ENCODE results near the gene OR2V1. TPM values are rescaled to one million over a fixed set of nuclear protein-coding genes. Genes with fewer than 3 reads are reported as not detected.

OR2V1 gene
- total RNA-seq, 6 experiments from 2014 or later = not detected

DNA sequence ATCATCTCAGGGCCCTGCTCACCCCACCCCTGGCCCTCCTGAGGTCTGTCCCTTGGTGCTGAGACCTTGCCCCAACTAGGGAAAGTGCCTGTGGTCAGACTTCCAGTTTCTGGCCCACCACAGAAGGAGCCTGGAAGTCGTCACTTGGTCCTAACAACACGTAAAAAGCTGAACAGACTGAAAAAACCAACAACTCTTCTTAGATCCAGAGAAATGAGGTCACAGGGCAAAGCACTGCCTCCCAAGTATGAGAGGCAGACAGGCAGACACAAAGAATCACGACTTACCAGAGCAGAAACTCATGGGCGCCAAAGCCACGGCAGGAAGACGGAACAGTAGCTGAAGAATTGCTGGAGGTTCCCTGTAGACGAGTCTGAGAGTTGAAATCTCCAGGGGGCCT, 38.5 kb downstream of the OR2V1 start:
- DNase-seq = no peak
- no peak overlapping the region for H3K27ac Mint-ChIP-seq
- no peaks in the 10 kb centered on the region; the same call in 1 of the 2 replicates for H3K27me3 Mint-ChIP-seq (ENCODE audit: insufficient read depth)
- no peak overlapping the region for H3K4me3 Mint-ChIP-seq
- no peaks in the 10 kb centered on the region for H3K36me3 Mint-ChIP-seq (ENCODE audit: low read depth)
- no peaks in the 10 kb centered on the region for H3K4me1 Mint-ChIP-seq (ENCODE audit: low read depth)
- no peaks in the 10 kb centered on the region for H3K9me3 Mint-ChIP-seq
- TF ChIP-seq, protein P1, sequence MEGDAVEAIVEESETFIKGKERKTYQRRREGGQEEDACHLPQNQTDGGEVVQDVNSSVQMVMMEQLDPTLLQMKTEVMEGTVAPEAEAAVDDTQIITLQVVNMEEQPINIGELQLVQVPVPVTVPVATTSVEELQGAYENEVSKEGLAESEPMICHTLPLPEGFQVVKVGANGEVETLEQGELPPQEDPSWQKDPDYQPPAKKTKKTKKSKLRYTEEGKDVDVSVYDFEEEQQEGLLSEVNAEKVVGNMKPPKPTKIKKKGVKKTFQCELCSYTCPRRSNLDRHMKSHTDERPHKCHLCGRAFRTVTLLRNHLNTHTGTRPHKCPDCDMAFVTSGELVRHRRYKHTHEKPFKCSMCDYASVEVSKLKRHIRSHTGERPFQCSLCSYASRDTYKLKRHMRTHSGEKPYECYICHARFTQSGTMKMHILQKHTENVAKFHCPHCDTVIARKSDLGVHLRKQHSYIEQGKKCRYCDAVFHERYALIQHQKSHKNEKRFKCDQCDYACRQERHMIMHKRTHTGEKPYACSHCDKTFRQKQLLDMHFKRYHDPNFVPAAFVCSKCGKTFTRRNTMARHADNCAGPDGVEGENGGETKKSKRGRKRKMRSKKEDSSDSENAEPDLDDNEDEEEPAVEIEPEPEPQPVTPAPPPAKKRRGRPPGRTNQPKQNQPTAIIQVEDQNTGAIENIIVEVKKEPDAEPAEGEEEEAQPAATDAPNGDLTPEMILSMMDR (IDR thresholded peaks at IDR 0.05) = no peak

DNA sequence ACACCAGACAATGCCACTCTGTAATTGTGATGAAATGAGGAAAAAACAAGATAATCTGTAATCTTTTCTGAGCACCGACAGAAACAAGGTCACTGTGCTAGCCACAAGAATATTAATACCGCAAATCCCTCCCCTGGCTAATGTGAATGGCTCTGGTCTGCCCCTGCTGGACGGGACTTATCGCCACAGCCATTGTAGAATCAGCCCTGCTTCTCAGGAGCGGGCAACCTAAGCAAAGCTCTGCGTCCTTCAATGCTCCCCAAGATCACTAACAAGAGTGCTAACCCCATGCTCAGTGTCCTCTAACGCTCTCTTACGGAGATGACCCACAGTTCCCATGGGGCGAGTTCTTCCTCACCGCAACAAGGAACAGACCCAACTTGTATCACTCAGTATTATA, 42.7 kb downstream of the OR2V1 start:
- DNase-seq = no peak
- no peaks in the 10 kb centered on the region for H3K9me3 Mint-ChIP-seq
- peaks cover 17% of the 10 kb centered on the region for H3K27me3 Mint-ChIP-seq (ENCODE audit: insufficient read depth)
- no peak overlapping the region for H3K4me3 Mint-ChIP-seq
- TF ChIP-seq, protein P1 (IDR thresholded peaks at IDR 0.05) = peak; percentile 56
- no peak overlapping the region for H3K27ac Mint-ChIP-seq
- H3K4me1 Mint-ChIP-seq (ENCODE audit: low read depth) = no peaks in the 10 kb centered on the region
- H3K36me3 Mint-ChIP-seq (ENCODE audit: low read depth) = no peaks in the 10 kb centered on the region

DNA sequence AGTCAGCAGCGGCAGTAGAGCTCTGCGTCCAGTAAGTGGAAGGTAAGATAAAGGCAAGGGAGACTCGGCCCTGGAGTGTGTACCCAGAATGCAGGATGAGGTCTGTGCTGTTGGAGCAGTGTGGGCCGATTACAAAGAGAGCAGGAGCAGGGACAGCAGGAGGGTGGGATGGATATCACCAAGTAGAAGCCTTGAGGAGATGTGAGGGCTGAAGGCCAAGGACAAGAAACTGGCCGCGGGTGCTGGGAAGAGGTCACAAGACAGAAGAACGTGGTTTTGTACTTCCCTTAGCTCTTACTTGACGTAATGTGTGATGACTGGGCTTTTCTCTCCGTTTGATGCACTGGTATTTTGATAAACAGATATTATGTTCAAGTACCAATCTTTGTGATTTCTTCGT, 43.7 kb downstream of the OR2V1 start:
- no peaks in the 10 kb centered on the region for H3K36me3 Mint-ChIP-seq (ENCODE audit: low read depth)
- no peak overlapping the region for H3K27ac Mint-ChIP-seq
- H3K27me3 Mint-ChIP-seq (ENCODE audit: insufficient read depth) = peaks cover 19% of the 10 kb centered on the region
- no peak for DNase-seq
- TF ChIP-seq, protein P1 (IDR thresholded peaks at IDR 0.05) = no peak
- H3K9me3 Mint-ChIP-seq = no peaks in the 10 kb centered on the region
- H3K4me3 Mint-ChIP-seq = no peak overlapping the region
- no peaks in the 10 kb centered on the region for H3K4me1 Mint-ChIP-seq (ENCODE audit: low read depth)

DNA sequence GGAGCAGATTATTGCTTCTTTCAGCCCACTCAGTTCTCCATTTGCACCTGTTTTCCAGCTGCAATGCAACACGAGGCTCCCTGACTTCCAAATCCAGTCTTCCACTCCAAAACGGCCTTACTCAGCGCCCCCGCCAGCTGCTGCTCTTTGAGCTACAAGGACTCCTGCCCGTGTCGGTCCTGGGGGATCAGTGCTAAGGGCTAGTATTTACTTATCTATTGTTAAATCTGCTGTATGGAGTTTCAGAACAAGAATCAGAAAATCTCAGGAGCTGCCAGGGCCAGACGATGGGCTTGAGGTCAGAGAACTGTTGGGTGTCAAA, 44.1 kb downstream of the OR2V1 start:
- H3K36me3 Mint-ChIP-seq (ENCODE audit: low read depth) = no peaks in the 10 kb centered on the region
- H3K4me3 Mint-ChIP-seq = no peak overlapping the region
- no peaks in the 10 kb centered on the region for H3K4me1 Mint-ChIP-seq (ENCODE audit: low read depth)
- H3K27ac Mint-ChIP-seq = no peak overlapping the region
- DNase-seq = no peak
- no peaks in the 10 kb centered on the region for H3K9me3 Mint-ChIP-seq
- peaks cover 19% of the 10 kb centered on the region for H3K27me3 Mint-ChIP-seq (ENCODE audit: insufficient read depth)
- TF ChIP-seq, protein P1 (IDR thresholded peaks at IDR 0.05) = no peak

DNA sequence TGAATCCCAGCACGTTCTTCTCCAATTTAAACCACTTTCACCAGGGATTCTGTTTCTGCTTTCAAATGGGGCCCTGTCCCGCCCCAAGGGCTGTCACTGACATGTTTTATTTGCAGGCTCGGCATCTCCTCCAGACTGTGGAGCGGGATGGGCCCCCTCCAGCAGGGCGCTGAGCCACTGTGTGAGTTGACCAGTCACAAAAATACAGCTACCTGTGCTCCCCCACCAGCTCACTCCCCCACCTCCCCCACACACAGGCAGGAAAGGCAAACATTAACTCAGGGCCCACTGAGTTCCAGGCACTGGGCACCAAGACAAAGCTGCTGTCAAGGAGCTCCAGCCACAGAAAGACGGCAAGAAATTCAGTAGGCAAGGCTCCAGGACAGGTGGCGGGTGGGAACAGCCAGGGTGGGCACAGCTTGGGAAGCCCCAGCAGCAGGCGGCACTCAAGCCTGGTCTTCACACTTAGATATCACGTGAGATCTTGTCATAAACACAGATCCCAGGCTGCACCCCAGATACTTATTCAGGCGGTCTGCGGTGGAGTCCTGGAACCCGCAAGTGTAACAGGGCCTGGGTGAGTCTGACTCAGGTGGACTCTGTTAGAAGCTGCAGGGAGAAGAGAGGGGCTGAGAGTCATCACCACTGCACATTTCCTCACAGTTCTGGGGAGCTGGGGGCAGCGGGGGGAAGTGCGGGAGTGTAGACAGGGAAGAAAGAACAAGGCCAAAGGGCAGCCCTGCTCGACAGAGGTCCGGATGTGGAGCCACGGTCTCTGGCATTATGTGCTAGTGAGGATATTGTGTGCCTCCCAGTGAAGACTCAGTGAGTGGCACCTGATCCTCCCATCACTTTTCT, 44.7 kb downstream of the OR2V1 start:
- H3K27ac Mint-ChIP-seq = no peak overlapping the region
- TF ChIP-seq, protein P1 (IDR thresholded peaks at IDR 0.05) = no peak
- peaks cover 19% of the 10 kb centered on the region for H3K27me3 Mint-ChIP-seq (ENCODE audit: insufficient read depth)
- no peaks in the 10 kb centered on the region for H3K36me3 Mint-ChIP-seq (ENCODE audit: low read depth)
- H3K9me3 Mint-ChIP-seq = no peaks in the 10 kb centered on the region
- H3K4me3 Mint-ChIP-seq = no peak overlapping the region
- DNase-seq = no peak
- H3K4me1 Mint-ChIP-seq (ENCODE audit: low read depth) = no peaks in the 10 kb centered on the region
